Measurements from ENCODE around the gene NFIA. TPM values are rescaled to one million over a fixed set of nuclear protein-coding genes. Genes with fewer than 3 reads are reported as not detected.

Gene NFIA
- total and polyA plus RNA-seq, 2 of the 13 experiments (the other 11 are each of a cell fraction or from before 2014, with no cell fraction given): 14.7 to 28.5 TPM

DNA sequence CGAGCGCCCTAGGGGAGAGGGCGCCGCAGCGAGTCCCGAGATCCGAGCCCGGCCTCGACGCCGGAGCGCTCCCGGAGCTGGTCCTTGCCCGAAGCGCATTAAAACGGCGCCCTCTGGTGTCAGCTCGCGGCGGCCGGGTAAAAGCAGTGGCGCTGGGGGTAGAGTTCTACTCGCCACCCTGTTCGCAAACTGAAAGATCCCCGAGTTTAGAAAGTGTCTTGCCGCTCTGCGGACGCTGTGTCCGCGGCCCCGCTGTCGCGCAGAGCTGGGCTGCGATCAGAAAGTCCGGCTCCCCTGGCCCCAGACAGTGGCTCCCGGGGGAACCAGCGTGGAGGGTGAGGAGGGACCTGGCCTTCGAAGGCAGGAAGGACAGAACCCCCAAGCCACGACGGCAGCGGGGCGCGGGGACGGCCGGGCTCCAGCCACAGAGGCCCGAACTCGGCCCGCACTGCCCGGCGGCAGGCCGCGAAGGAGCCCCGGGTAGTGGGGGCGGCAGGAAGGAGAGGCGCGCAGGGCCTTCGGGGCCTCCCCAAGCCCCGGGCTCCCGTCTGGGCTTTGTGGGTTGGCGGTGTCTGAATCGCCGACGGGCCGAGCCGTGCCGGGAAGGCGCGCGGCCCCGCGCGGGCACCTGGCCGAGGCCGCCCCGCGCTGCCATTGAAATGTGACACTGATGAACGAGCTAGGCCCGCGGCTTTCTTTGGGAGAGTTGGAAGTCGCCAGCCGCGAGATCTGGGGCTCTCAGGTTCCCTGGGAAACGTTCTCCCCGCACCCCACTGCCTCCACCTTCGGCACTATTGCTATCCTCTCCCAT lies 39.1 kb upstream of the NFIA start (continued):
- TF ChIP-seq, protein P1, sequence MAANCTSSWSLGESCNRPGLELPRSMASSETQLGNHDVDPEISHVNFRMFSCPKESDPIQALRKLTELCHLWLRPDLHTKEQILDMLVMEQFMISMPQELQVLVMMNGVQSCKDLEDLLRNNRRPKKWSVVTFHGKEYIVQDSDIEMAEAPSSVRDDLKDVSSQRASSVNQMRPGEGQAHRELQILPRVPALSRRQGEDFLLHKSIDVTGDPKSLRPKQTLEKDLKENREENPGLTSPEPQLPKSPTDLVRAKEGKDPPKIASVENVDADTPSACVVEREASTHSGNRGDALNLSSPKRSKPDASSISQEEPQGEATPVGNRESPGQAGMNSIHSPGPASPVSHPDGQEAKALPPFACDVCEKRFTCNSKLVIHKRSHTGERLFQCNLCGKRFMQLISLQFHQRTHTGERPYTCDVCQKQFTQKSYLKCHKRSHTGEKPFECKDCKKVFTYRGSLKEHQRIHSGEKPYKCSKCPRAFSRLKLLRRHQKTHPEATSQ (CRISPR knock-in tag; IDR thresholded peaks at IDR 0.05; ENCODE audit: borderline replicate concordance): no peak
- TF ChIP-seq, protein P2, sequence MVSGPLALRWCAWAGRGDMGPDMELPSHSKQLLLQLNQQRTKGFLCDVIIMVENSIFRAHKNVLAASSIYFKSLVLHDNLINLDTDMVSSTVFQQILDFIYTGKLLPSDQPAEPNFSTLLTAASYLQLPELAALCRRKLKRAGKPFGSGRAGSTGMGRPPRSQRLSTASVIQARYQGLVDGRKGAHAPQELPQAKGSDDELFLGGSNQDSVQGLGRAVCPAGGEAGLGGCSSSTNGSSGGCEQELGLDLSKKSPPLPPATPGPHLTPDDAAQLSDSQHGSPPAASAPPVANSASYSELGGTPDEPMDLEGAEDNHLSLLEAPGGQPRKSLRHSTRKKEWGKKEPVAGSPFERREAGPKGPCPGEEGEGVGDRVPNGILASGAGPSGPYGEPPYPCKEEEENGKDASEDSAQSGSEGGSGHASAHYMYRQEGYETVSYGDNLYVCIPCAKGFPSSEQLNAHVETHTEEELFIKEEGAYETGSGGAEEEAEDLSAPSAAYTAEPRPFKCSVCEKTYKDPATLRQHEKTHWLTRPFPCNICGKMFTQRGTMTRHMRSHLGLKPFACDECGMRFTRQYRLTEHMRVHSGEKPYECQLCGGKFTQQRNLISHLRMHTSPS (CRISPR knock-in tag; IDR thresholded peaks at IDR 0.05; ENCODE audit: low read depth): no peak
- TF ChIP-seq, protein P3, sequence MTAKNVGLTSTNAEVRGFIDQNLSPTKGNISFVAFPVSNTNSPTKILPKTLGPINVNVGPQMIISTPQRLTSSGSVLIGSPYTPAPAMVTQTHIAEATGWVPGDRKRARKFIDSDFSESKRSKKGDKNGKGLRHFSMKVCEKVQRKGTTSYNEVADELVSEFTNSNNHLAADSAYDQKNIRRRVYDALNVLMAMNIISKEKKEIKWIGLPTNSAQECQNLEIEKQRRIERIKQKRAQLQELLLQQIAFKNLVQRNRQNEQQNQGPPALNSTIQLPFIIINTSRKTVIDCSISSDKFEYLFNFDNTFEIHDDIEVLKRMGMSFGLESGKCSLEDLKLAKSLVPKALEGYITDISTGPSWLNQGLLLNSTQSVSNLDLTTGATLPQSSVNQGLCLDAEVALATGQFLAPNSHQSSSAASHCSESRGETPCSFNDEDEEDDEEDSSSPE (CRISPR knock-in tag; IDR thresholded peaks at IDR 0.05): peak; percentile 36
- TF ChIP-seq, protein P4, sequence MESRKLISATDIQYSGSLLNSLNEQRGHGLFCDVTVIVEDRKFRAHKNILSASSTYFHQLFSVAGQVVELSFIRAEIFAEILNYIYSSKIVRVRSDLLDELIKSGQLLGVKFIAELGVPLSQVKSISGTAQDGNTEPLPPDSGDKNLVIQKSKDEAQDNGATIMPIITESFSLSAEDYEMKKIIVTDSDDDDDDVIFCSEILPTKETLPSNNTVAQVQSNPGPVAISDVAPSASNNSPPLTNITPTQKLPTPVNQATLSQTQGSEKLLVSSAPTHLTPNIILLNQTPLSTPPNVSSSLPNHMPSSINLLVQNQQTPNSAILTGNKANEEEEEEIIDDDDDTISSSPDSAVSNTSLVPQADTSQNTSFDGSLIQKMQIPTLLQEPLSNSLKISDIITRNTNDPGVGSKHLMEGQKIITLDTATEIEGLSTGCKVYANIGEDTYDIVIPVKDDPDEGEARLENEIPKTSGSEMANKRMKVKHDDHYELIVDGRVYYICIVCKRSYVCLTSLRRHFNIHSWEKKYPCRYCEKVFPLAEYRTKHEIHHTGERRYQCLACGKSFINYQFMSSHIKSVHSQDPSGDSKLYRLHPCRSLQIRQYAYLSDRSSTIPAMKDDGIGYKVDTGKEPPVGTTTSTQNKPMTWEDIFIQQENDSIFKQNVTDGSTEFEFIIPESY (CRISPR knock-in tag; IDR thresholded peaks at IDR 0.05): peak; percentile 6; the same call in 1 of the 2 replicates
- TF ChIP-seq ZNF891 (CRISPR knock-in tag; IDR thresholded peaks at IDR 0.05): peak; percentile 87
- peak; percentile 27; the same call in 1 of the 2 replicates for TF ChIP-seq SAP130 (CRISPR knock-in tag; IDR thresholded peaks at IDR 0.05; ENCODE audit: low read depth)
- TF ChIP-seq, protein P5, sequence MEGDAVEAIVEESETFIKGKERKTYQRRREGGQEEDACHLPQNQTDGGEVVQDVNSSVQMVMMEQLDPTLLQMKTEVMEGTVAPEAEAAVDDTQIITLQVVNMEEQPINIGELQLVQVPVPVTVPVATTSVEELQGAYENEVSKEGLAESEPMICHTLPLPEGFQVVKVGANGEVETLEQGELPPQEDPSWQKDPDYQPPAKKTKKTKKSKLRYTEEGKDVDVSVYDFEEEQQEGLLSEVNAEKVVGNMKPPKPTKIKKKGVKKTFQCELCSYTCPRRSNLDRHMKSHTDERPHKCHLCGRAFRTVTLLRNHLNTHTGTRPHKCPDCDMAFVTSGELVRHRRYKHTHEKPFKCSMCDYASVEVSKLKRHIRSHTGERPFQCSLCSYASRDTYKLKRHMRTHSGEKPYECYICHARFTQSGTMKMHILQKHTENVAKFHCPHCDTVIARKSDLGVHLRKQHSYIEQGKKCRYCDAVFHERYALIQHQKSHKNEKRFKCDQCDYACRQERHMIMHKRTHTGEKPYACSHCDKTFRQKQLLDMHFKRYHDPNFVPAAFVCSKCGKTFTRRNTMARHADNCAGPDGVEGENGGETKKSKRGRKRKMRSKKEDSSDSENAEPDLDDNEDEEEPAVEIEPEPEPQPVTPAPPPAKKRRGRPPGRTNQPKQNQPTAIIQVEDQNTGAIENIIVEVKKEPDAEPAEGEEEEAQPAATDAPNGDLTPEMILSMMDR (CRISPR knock-in tag; IDR thresholded peaks at IDR 0.05): peak; percentile 94
